Endothelial cell of umbilical vein (primary cell): Measurements from ENCODE around the gene STEAP1. TPM values are rescaled to one million over a fixed set of nuclear protein-coding genes. Genes with fewer than 3 reads are reported as not detected.

Experiments
- BruUV-seq: library from RNA; stranded (reverse); fragments of 400-500 nt; replicated peaks from 2 replicates; lab custom pipeline; 2021; lab: Mats Ljungman, UMichigan
- CTCF ChIA-PET: fragments of 300-600, 350-600 bp; sonication (Branson Sonifier 250); formaldehyde crosslinking; loops from one replicate; lab custom pipeline; 2021; ENCODE audit warnings: antibody characterized with exemption, inconsistent platforms; lab: Charles Lee
- POLR2A ChIA-PET: fragments of 300-600, 350-600 bp; sonication (Branson Sonifier 250); formaldehyde crosslinking; loops from one replicate; lab custom pipeline; 2021; ENCODE audit warnings: antibody characterized with exemption, inconsistent platforms; lab: Charles Lee
- DNase-seq: peaks from one replicate; pipeline ENCODE4 v3.0.0-alpha.2; 2011; ENCODE audit warnings: low read depth, low spot score
- FAIRE-seq: peaks from 2 replicates; lab custom pipeline; 2011; peaks lifted over from hg19 to GRCh38; lab: Jason Lieb, UNC
- H2AFZ ChIP-seq: 2 replicates; pipeline ENCODE4 v1.6.0; 2012; ENCODE audit warnings: low read depth, low read length, control low read depth, inconsistent platforms
- H3K27ac ChIP-seq: 2 replicates; pipeline ENCODE4 v1.5.1; 2011; ENCODE audit warnings: low read depth, mild to moderate bottlenecking, control low read depth, low read length, moderate library complexity; ENCODE audit not compliant: insufficient read depth
- H3K27me3 ChIP-seq, 2 experiments: 2 replicates each; pipeline versions ENCODE4 v1.6.0 to v1.6.1; 2011; ENCODE audit warnings: low read length in 2 of 2, mixed read lengths in 1 of 2; ENCODE audit not compliant: control insufficient read depth in 2 of 2, insufficient read depth in 2 of 2
- H3K36me3 ChIP-seq, 2 experiments: 2 replicates in 1 of 2; 3 replicates in 1 of 2; pipeline ENCODE4 v1.5.1; 2011; ENCODE audit warnings: low read length in 2 of 2, mild to moderate bottlenecking in 1 of 2, moderate library complexity in 1 of 2; ENCODE audit not compliant: control insufficient read depth in 2 of 2, insufficient read depth in 2 of 2; ENCODE audit errors: extremely low read depth in 1 of 2
- H3K4me1 ChIP-seq: 3 replicates; pipeline ENCODE4 v1.5.1; 2011; ENCODE audit warnings: mild to moderate bottlenecking, low read length; ENCODE audit not compliant: control insufficient read depth, insufficient read depth; ENCODE audit errors: extremely low read depth
- H3K4me2 ChIP-seq: 2 replicates; pipeline ENCODE4 v1.6.1; 2011; ENCODE audit warnings: low read length, control low read depth, mixed read lengths; ENCODE audit not compliant: insufficient read depth
- H3K4me3 ChIP-seq, 3 experiments: fragments of 200-600 bp in 1 of 3; sonication (generic), shearing (Covaris generic) in 1 of 3; replicated peaks in 1 of 3; 2 replicates each; pipeline ENCODE4 v1.5.1; 2011 to 2016; ENCODE audit warnings: control low read depth in 3 of 3, low read length in 3 of 3, mild to moderate bottlenecking in 2 of 3, inconsistent platforms in 1 of 3, low read depth in 1 of 3, moderate library complexity in 1 of 3; ENCODE audit not compliant: insufficient read depth in 1 of 3
- H3K79me2 ChIP-seq: 2 replicates; pipeline ENCODE4 v1.6.0; 2012; ENCODE audit warnings: low read length, inconsistent platforms; ENCODE audit not compliant: control insufficient read depth, insufficient read depth
- H3K9ac ChIP-seq: replicated peaks from 2 replicates; pipeline ENCODE3; 2011; ENCODE audit warnings: low read length, control low read depth; ENCODE audit not compliant: insufficient read depth; ENCODE audit errors: extremely low read depth
- H3K9me1 ChIP-seq: replicated peaks from 3 replicates; pipeline ENCODE4 v1.6.0; 2011; ENCODE audit warnings: mild to moderate bottlenecking, low read length; ENCODE audit not compliant: control insufficient read depth, insufficient read depth; ENCODE audit errors: extremely low read depth
- H3K9me3 ChIP-seq: replicated peaks from 2 replicates; pipeline ENCODE4 v1.5.1; 2012; ENCODE audit warnings: low read length, inconsistent platforms; ENCODE audit not compliant: control insufficient read depth, insufficient read depth
- H4K20me1 ChIP-seq: replicated peaks from 2 replicates; pipeline ENCODE3; 2011; ENCODE audit warnings: mild to moderate bottlenecking, low read length; ENCODE audit not compliant: control insufficient read depth, insufficient read depth; ENCODE audit errors: extremely low read depth
- EZH2 ChIP-seq: IDR thresholded peaks from 2 replicates; pipeline ENCODE4 v1.6.1; 2012; ENCODE audit warnings: borderline replicate concordance, low read depth, mild to moderate bottlenecking, moderate library complexity, low read length, inconsistent platforms; ENCODE audit not compliant: severe bottlenecking
- FOS ChIP-seq: IDR thresholded peaks from 2 replicates; pipeline ENCODE4 v1.6.1; 2011; ENCODE audit warnings: mild to moderate bottlenecking, low read length, moderate library complexity, borderline replicate concordance; ENCODE audit not compliant: insufficient read depth
- GATA2 ChIP-seq: IDR thresholded peaks from 2 replicates; pipeline ENCODE4 v1.7.0; 2011; ENCODE audit warnings: low read depth, mild to moderate bottlenecking, moderate library complexity, mixed read lengths, low read length; ENCODE audit not compliant: insufficient read length, insufficient read depth
- JUN ChIP-seq: IDR thresholded peaks from 2 replicates; pipeline ENCODE4 v1.6.1; 2011; ENCODE audit warnings: borderline replicate concordance, low read depth; ENCODE audit not compliant: insufficient read length, insufficient read depth
- MYC ChIP-seq: IDR thresholded peaks from one replicate; pipeline ENCODE4 v1.6.1; 2011; ENCODE audit warnings: mild to moderate bottlenecking, low read depth, low read length
- POLR2A ChIP-seq: IDR thresholded peaks from 2 replicates; pipeline ENCODE4 v1.6.1; 2012; ENCODE audit warnings: low read depth, mild to moderate bottlenecking, control low read depth, low read length
- POLR2AphosphoS5 ChIP-seq: IDR thresholded peaks from 2 replicates; pipeline ENCODE4 v1.6.1; 2012; ENCODE audit warnings: low read depth, mild to moderate bottlenecking, control low read depth, low read length, moderate library complexity; ENCODE audit not compliant: insufficient read depth
- dilution Hi-C: fragments of 300-500 bp; cut with MboI; formaldehyde crosslinking; loops from one replicate; pipeline ENCODE4 v1.15.0; 2019; ENCODE audit warnings: low sequenced_read_pairs; ENCODE audit not compliant: extremely low pct_ligation_motif_present
- intact Hi-C: fragments of 100-400 bp; cut with micrococcal nuclease; formaldehyde crosslinking; loops from one replicate; pipeline ENCODE4 v1.10.0; 2022
- polyA plus RNA-seq, 4 experiments: library from polyadenylated mRNA; depleted of rRNA in 3 of 4; stranded (reverse) in 3 of 4; unstranded in 1 of 4; fragments of >200 nt; gene quantifications; 2 replicates each; pipeline versions ENCODE4 v1.2.1 to v1.2.3, GENCODE V29; 2011 to 2012; ENCODE audit warnings: missing spikeins in 1 of 4
- total RNA-seq: library from RNA; stranded (reverse); gene quantifications from 2 replicates; pipeline ENCODE4 v1.2.3, GENCODE V29; 2021
- TF ChIP-seq, protein P1 (sequence below): IDR thresholded peaks from 2 replicates; pipeline ENCODE4 v1.6.1; 2011; ENCODE audit not compliant: insufficient read depth, insufficient read length
- TF ChIP-seq, protein P2 (sequence below), 2 donors: IDR thresholded peaks; 1 replicate in 1 of 2; 2 replicates in 1 of 2; pipeline ENCODE4 v1.5.1; 2011; ENCODE audit warnings: low read length in 2 of 2, mild to moderate bottlenecking in 2 of 2, moderate library complexity in 2 of 2, control low read depth in 1 of 2, inconsistent platforms in 1 of 2, low read depth in 1 of 2; ENCODE audit not compliant: insufficient read depth in 1 of 2; ENCODE audit errors: extremely low read depth in 1 of 2

The STEAP1 gene
- total and polyA plus RNA-seq, 2 donors (not counting 3 experiments of a cell fraction or from before 2014, with no cell fraction given) = 35.0 to 42.7 TPM

DNA sequence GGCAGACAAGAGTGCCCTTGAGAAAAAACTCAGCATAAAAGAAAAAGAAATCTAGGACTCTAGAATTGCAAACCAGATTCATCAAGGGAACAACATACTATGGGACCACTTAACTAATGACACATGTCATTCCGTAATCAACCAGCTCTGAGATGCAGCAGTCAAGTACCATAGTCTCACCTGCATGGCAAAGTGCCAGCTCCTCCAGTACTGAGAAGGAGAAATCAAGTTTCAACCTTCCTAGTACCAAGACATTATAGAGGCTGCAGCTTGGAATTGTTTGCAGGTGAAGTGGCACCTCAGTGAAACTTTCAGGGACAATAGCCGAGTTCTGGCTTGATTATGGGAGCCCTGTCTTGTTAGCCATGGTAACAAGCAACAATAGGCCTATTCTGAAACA is 11.5 kb downstream of the STEAP1 start:
- no peak overlapping the region for H3K27ac ChIP-seq
- H3K4me1 ChIP-seq = peaks cover 8% of the 10 kb centered on the region
- no peak overlapping the region for H3K9ac ChIP-seq
- no peak overlapping the region for H2AFZ ChIP-seq
- no peaks in the 10 kb centered on the region for H4K20me1 ChIP-seq
- FAIRE-seq (no peak), DNase-seq (no peak)
- dilution Hi-C loops (no loop called here), intact Hi-C loops (loop anchor here (5.0 kb wide), 1 partner anchor 247 kb away; no protein-coding TSS in a partner anchor)
- ChIA-PET CTCF (interaction anchor here (0.6 to 1.9 kb wide), 4 partner anchors 9 to 262 kb away, joined by 3 to 9 read pairs (median 5); partner anchors contain the start of gene STEAP2), POLR2A (no interaction called here)
- peaks cover 6 to 8% of the 10 kb centered on the region in 2 experiments for H3K36me3 ChIP-seq
- H3K4me3 ChIP-seq = no peak overlapping the region
- H3K27me3 ChIP-seq = no peaks in the 10 kb centered on the region
- TF ChIP-seq, protein P1, sequence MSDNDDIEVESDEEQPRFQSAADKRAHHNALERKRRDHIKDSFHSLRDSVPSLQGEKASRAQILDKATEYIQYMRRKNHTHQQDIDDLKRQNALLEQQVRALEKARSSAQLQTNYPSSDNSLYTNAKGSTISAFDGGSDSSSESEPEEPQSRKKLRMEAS = no peak
- TF ChIP-seq, protein P2, sequence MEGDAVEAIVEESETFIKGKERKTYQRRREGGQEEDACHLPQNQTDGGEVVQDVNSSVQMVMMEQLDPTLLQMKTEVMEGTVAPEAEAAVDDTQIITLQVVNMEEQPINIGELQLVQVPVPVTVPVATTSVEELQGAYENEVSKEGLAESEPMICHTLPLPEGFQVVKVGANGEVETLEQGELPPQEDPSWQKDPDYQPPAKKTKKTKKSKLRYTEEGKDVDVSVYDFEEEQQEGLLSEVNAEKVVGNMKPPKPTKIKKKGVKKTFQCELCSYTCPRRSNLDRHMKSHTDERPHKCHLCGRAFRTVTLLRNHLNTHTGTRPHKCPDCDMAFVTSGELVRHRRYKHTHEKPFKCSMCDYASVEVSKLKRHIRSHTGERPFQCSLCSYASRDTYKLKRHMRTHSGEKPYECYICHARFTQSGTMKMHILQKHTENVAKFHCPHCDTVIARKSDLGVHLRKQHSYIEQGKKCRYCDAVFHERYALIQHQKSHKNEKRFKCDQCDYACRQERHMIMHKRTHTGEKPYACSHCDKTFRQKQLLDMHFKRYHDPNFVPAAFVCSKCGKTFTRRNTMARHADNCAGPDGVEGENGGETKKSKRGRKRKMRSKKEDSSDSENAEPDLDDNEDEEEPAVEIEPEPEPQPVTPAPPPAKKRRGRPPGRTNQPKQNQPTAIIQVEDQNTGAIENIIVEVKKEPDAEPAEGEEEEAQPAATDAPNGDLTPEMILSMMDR (IDR thresholded peaks at IDR 0.05; ENCODE audit: extremely low read depth in 1 of 2, insufficient read depth in 1 of 2, low read depth in 1 of 2, low read length in 2 of 2) = no peak
- TF ChIP-seq GATA2 (no peak), JUN (no peak), EZH2 (no peak), FOS (no peak), POLR2A (no peak), POLR2AphosphoS5 (no peak), MYC (no peak)
- no peaks in the 10 kb centered on the region for H3K9me3 ChIP-seq
- no TSS peak for BruUV-seq
- H3K9me1 ChIP-seq = no peaks in the 10 kb centered on the region
- H3K4me2 ChIP-seq = no peak overlapping the region
- H3K79me2 ChIP-seq = no peaks in the 10 kb centered on the region
